Trophoblast cell (in vitro differentiated cells and primary cell): ENCODE data around the gene CD59.

ENCODE experiments used
- DNase-seq, 2 donors: peaks; one replicate each; pipeline ENCODE4 v3.0.0-alpha.2; 2016
- H2AFZ ChIP-seq: 2 replicates; pipeline ENCODE4 v1.6.1; 2013; ENCODE audit warnings: low read length, moderate library complexity, mild to moderate bottlenecking; ENCODE audit not compliant: insufficient read depth, poor library complexity
- H2AK5ac ChIP-seq: 2 replicates; pipeline ENCODE4 v1.6.1; 2013; ENCODE audit warnings: mild to moderate bottlenecking, low read length
- H2BK120ac ChIP-seq: 2 replicates; pipeline ENCODE4 v1.6.1; 2013; ENCODE audit warnings: low read length, mild to moderate bottlenecking, moderate library complexity; ENCODE audit not compliant: insufficient read depth, poor library complexity
- H2BK12ac ChIP-seq: 2 replicates; pipeline ENCODE4 v1.6.1; 2013; ENCODE audit warnings: mild to moderate bottlenecking, low read length, moderate library complexity
- H2BK5ac ChIP-seq: 2 replicates; pipeline ENCODE4 v1.6.1; 2013; ENCODE audit warnings: low read length, low read depth, moderate library complexity, mild to moderate bottlenecking; ENCODE audit not compliant: poor library complexity
- H3K14ac ChIP-seq: 2 replicates; pipeline ENCODE4 v1.6.1; 2013; ENCODE audit warnings: mild to moderate bottlenecking, low read length
- H3K18ac ChIP-seq: 2 replicates; pipeline ENCODE4 v1.6.1; 2013; ENCODE audit warnings: mild to moderate bottlenecking, low read length
- H3K23ac ChIP-seq: 2 replicates; pipeline ENCODE4 v1.6.1; 2013; ENCODE audit warnings: low read length
- H3K27ac ChIP-seq: 2 replicates; pipeline ENCODE4 v1.5.1; 2013; ENCODE audit warnings: low read depth, mild to moderate bottlenecking, inconsistent platforms, low read length, moderate library complexity
- H3K27me3 ChIP-seq: 2 replicates; pipeline ENCODE4 v1.6.1; 2013; ENCODE audit warnings: inconsistent platforms, mild to moderate bottlenecking, low read length, moderate library complexity; ENCODE audit not compliant: insufficient read depth
- H3K36me3 ChIP-seq, 2 experiments: 1 replicate in 1 of 2; 2 replicates in 1 of 2; pipeline ENCODE4 v1.6.1; 2013; ENCODE audit warnings: low read length in 2 of 2, mild to moderate bottlenecking in 2 of 2, moderate library complexity in 1 of 2; ENCODE audit not compliant: insufficient read depth in 2 of 2, control insufficient read depth in 1 of 2
- H3K4ac ChIP-seq: 2 replicates; pipeline ENCODE4 v1.6.1; 2013; ENCODE audit warnings: low read depth, mild to moderate bottlenecking, low read length, moderate library complexity
- H3K4me1 ChIP-seq, 2 experiments: 1 replicate in 1 of 2; 2 replicates in 1 of 2; pipeline ENCODE4 v1.6.1; 2013; ENCODE audit warnings: low read length in 2 of 2, mild to moderate bottlenecking in 2 of 2, moderate library complexity in 1 of 2; ENCODE audit not compliant: insufficient read depth in 2 of 2, control insufficient read depth in 1 of 2
- H3K4me2 ChIP-seq: 2 replicates; pipeline ENCODE4 v1.6.1; 2013; ENCODE audit warnings: inconsistent platforms, mild to moderate bottlenecking, low read length, moderate library complexity
- H3K4me3 ChIP-seq: 2 replicates; pipeline ENCODE4 v1.5.1; 2013; ENCODE audit warnings: mild to moderate bottlenecking, low read depth, low read length, inconsistent platforms
- H3K79me1 ChIP-seq: one replicate; pipeline ENCODE4 v1.6.1; 2013; ENCODE audit warnings: low read length
- H3K79me2 ChIP-seq: 2 replicates; pipeline ENCODE4 v1.6.1; 2013; ENCODE audit warnings: low read length, mild to moderate bottlenecking; ENCODE audit not compliant: control insufficient read depth, insufficient read depth, poor library complexity
- H3K9ac ChIP-seq: 2 replicates; pipeline ENCODE4 v1.6.1; 2013; ENCODE audit warnings: mild to moderate bottlenecking, low read length
- H3K9me3 ChIP-seq: 2 replicates; pipeline ENCODE4 v1.6.1; 2013; ENCODE audit warnings: low read depth, mild to moderate bottlenecking, control low read depth, inconsistent platforms, low read length; ENCODE audit not compliant: insufficient read depth
- H4K12ac ChIP-seq: 2 replicates; pipeline ENCODE4 v1.6.1; 2013; ENCODE audit warnings: low read depth, mild to moderate bottlenecking, low read length, moderate library complexity
- H4K8ac ChIP-seq: 2 replicates; pipeline ENCODE4 v1.6.1; 2013; ENCODE audit warnings: low read depth, mild to moderate bottlenecking, low read length, moderate library complexity
- H4K91ac ChIP-seq: one replicate; pipeline ENCODE4 v1.6.1; 2013; ENCODE audit warnings: low read depth, mild to moderate bottlenecking, low read length, moderate library complexity
- WGBS: extraction: QIAGEN DNeasy Blood & Tissue Kit; methylation state at CpG from one replicate; pipeline ENCODE4 v1.1.7; 2013; ENCODE audit warnings: missing lambda C conversion rate; ENCODE audit not compliant: insufficient read length, insufficient coverage; ENCODE audit errors: extremely low coverage; 5-methylcytosine and 5-hydroxymethylcytosine counted together

The CD59 gene

GRCh38 chr11:33721426-33721825 is 14.8 kb downstream of the CD59 start:
- H3K4me3 ChIP-seq = no peak overlapping the region
- no peak overlapping the region for H2BK120ac ChIP-seq
- H2BK5ac ChIP-seq = no peak overlapping the region
- peaks cover 31% of the 10 kb centered on the region for H3K79me1 ChIP-seq
- no CpG with 5 or more reads among the region's 1 CpG for WGBS
- H2AFZ ChIP-seq = no peak overlapping the region
- no peak overlapping the region for H3K4me2 ChIP-seq
- peaks cover 6% of the 10 kb centered on the region for H3K79me2 ChIP-seq
- H3K27me3 ChIP-seq = no peaks in the 10 kb centered on the region
- H4K12ac ChIP-seq = no peak overlapping the region
- H3K23ac ChIP-seq = no peak overlapping the region
- peak overlapping the region; percentile 78 for H3K27ac ChIP-seq
- H3K9ac ChIP-seq = no peak overlapping the region
- no peak overlapping the region for H4K8ac ChIP-seq
- no peaks in the 10 kb centered on the region for H3K9me3 ChIP-seq
- peaks cover 10 to 18% of the 10 kb centered on the region in 2 experiments for H3K36me3 ChIP-seq
- H4K91ac ChIP-seq = no peak overlapping the region
- H3K4me1 ChIP-seq = peaks cover 27 to 38% of the 10 kb centered on the region in 2 experiments
- H3K4ac ChIP-seq = no peak overlapping the region
- no peak overlapping the region for H2BK12ac ChIP-seq
- no peak for DNase-seq
- H3K14ac ChIP-seq = no peak overlapping the region
- no peak overlapping the region for H2AK5ac ChIP-seq
- peak overlapping the region; percentile 37 for H3K18ac ChIP-seq

- no peak overlapping the region for H3K4ac ChIP-seq
- no CpG with 5 or more reads among the region's 5 CpGs for WGBS
Measured at GRCh38 chr11:33719587-33719986, 16.6 kb downstream of the CD59 start.

GRCh38 chr11:33718440-33718839 is 17.8 kb downstream of the CD59 start:
- peaks cover 15 to 24% of the 10 kb centered on the region in 2 experiments for H3K4me1 ChIP-seq
- H2AK5ac ChIP-seq = no peak overlapping the region
- no peak overlapping the region for H3K4me2 ChIP-seq
- no peak overlapping the region for H3K23ac ChIP-seq
- H3K9me3 ChIP-seq = no peaks in the 10 kb centered on the region
- no peak overlapping the region for H2BK12ac ChIP-seq
- no peak overlapping the region for H3K9ac ChIP-seq
- no peak overlapping the region for H4K8ac ChIP-seq
- H3K14ac ChIP-seq = no peak overlapping the region
- no peak overlapping the region for H2BK5ac ChIP-seq
- H2AFZ ChIP-seq = no peak overlapping the region
- H4K91ac ChIP-seq = no peak overlapping the region
- no peaks in the 10 kb centered on the region for H3K27me3 ChIP-seq
- no peak overlapping the region for H3K27ac ChIP-seq
- H3K79me1 ChIP-seq = peaks cover 20% of the 10 kb centered on the region
- WGBS = no CpG with 5 or more reads among the region's 2 CpGs
- peak in 1 of 2 donors; percentile 54 for DNase-seq
- no peak overlapping the region for H3K4me3 ChIP-seq
- no peak overlapping the region for H3K4ac ChIP-seq
- H3K36me3 ChIP-seq = peaks cover 10 to 21% of the 10 kb centered on the region in 2 experiments
- H4K12ac ChIP-seq = no peak overlapping the region
- no peak overlapping the region for H2BK120ac ChIP-seq
- H3K18ac ChIP-seq = no peak overlapping the region
- H3K79me2 ChIP-seq = peaks cover 6% of the 10 kb centered on the region

More at GRCh38 chr11:33719587-33719986, 16.6 kb downstream of the CD59 start:
- Histone ChIP-seq H2BK12ac (no peak overlapping the region), H4K8ac (no peak overlapping the region), H2BK120ac (no peak overlapping the region), H3K4me3 (no peak overlapping the region), H3K18ac (no peak overlapping the region), H3K23ac (no peak overlapping the region), H3K36me3 (peaks cover 10 to 21% of the 10 kb centered on the region in 2 experiments), H3K4me1 (peaks cover 26 to 35% of the 10 kb centered on the region in 2 experiments), H2AFZ (no peak overlapping the region), H2BK5ac (no peak overlapping the region), H3K79me1 (peaks cover 29% of the 10 kb centered on the region), H3K9ac (no peak overlapping the region), H3K27ac (no peak overlapping the region), H3K27me3 (no peaks in the 10 kb centered on the region), H3K4me2 (no peak overlapping the region), H3K9me3 (no peaks in the 10 kb centered on the region), H4K91ac (peak overlapping the region; percentile 2), H2AK5ac (no peak overlapping the region), H3K14ac (no peak overlapping the region), H3K79me2 (peaks cover 6% of the 10 kb centered on the region), H4K12ac (no peak overlapping the region)
- peak; percentile 60 to 70 for DNase-seq

- Histone ChIP-seq H2BK5ac (no peak overlapping the region), H3K23ac (no peak overlapping the region), H2AFZ (no peak overlapping the region), H3K27ac (no peak overlapping the region), H3K4ac (no peak overlapping the region), H2BK12ac (no peak overlapping the region), H3K9me3 (no peaks in the 10 kb centered on the region), H4K8ac (no peak overlapping the region), H3K14ac (no peak overlapping the region), H3K36me3 (peaks cover 7 to 16% of the 10 kb centered on the region in 2 experiments), H4K12ac (no peak overlapping the region), H3K79me2 (no peaks in the 10 kb centered on the region), H3K4me2 (no peak overlapping the region), H3K79me1 (peaks cover 6% of the 10 kb centered on the region), H3K18ac (no peak overlapping the region), H3K4me3 (no peak overlapping the region), H4K91ac (no peak overlapping the region), H2AK5ac (no peak overlapping the region), H3K27me3 (no peaks in the 10 kb centered on the region), H2BK120ac (no peak overlapping the region), H3K4me1 (peaks cover 1 to 6% of the 10 kb centered on the region in 2 experiments), H3K9ac (no peak overlapping the region)
- no CpG with 5 or more reads among the region's 2 CpGs for WGBS
- peak in 1 of 2 donors; percentile 62 for DNase-seq
Measured at GRCh38 chr11:33716243-33716642, 20.0 kb downstream of the CD59 start.
